HepG2 (cell line): ENCODE data around the gene ZNF17. TPM values are rescaled to one million over a fixed set of nuclear protein-coding genes. Genes with fewer than 3 reads are reported as not detected.

Source experiments
- ERF ChIP-seq: IDR thresholded peaks from 2 replicates; pipeline ENCODE4 v1.6.1; 2018; ENCODE audit warnings: missing biosample characterization, missing genetic modification reagents
- GFI1 ChIP-seq: sonication (generic); formaldehyde crosslinking; IDR thresholded peaks from 2 replicates; pipeline ENCODE4 v1.5.0; 2020; ENCODE audit warnings: missing genetic modification reagents, mild to moderate bottlenecking, borderline replicate concordance
- KLF9 ChIP-seq: IDR thresholded peaks from 2 replicates; pipeline ENCODE4 v1.6.1; 2016; ENCODE audit warnings: low read depth
- RFXANK ChIP-seq: IDR thresholded peaks from 2 replicates; pipeline ENCODE4 v1.6.1; 2016
- RORA ChIP-seq: sonication (generic); formaldehyde crosslinking; IDR thresholded peaks from 2 replicates; pipeline ENCODE4 v1.5.0; 2020; ENCODE audit warnings: mild to moderate bottlenecking, missing genetic modification reagents, moderate library complexity
- ZNF180 ChIP-seq: sonication (generic); formaldehyde crosslinking; IDR thresholded peaks from 2 replicates; pipeline ENCODE4 v1.4.0; 2020; ENCODE audit warnings: low read depth, missing genetic modification reagents, borderline replicate concordance
- ZNF446 ChIP-seq: sonication (generic); formaldehyde crosslinking; IDR thresholded peaks from 2 replicates; pipeline ENCODE4 v1.5.0; 2020; ENCODE audit warnings: mild to moderate bottlenecking, missing genetic modification reagents
- ZNF558 ChIP-seq: sonication (generic); formaldehyde crosslinking; IDR thresholded peaks from 2 replicates; pipeline ENCODE4 v1.9.0; 2022; ENCODE audit warnings: mild to moderate bottlenecking, missing genetic modification reagents, borderline replicate concordance
- ZNF562 ChIP-seq: sonication (generic); formaldehyde crosslinking; IDR thresholded peaks from 2 replicates; pipeline ENCODE4 v1.8.0; 2022; ENCODE audit warnings: missing genetic modification reagents, borderline replicate concordance
- polyA plus RNA-seq, 8 experiments: library from polyadenylated mRNA; depleted of rRNA in 3 of 8; stranded (reverse) in 7 of 8; unstranded in 1 of 8; fragments of >200 nt; fragmentation: Illumina TruSeq in 4 of 8; extraction: Trizol in 4 of 8; gene quantifications; 2 replicates each; pipeline versions ENCODE4 v1.2.1 to v1.2.3, GENCODE V29; 2011 to 2016; ENCODE audit warnings: low read depth in 4 of 8, missing spikeins in 1 of 8, mixed read lengths in 1 of 8; ENCODE audit not compliant: insufficient read depth in 1 of 8
- total RNA-seq, 5 experiments: library from RNA; depleted of rRNA; stranded (reverse); fragments of >200 nt; fragmentation: Illumina TruSeq; extraction: Trizol; gene quantifications; 2 replicates each; pipeline ENCODE4 v1.2.3, GENCODE V29; 2016; ENCODE audit warnings: low read depth in 1 of 5
- TF ChIP-seq, protein P1 (sequence below): sonication (generic); formaldehyde crosslinking; IDR thresholded peaks from 2 replicates; pipeline ENCODE4 v1.4.0; 2020; ENCODE audit warnings: mild to moderate bottlenecking, missing genetic modification reagents
- TF ChIP-seq, protein P2 (sequence below): sonication (generic); formaldehyde crosslinking; IDR thresholded peaks from 2 replicates; pipeline ENCODE4 v1.9.0; 2022; ENCODE audit warnings: low read depth, missing genetic modification reagents
- TF ChIP-seq, protein P3 (sequence below): sonication (generic); formaldehyde crosslinking; conservative IDR thresholded peaks from 2 replicates; pipeline ENCODE4 v1.8.0; 2022; ENCODE audit warnings: low read depth, missing genetic modification reagents
- TF ChIP-seq, protein P4 (sequence below): sonication (generic); formaldehyde crosslinking; IDR thresholded peaks from 2 replicates; pipeline ENCODE4 v1.9.0; 2021; ENCODE audit warnings: missing genetic modification reagents, mild to moderate bottlenecking, borderline replicate concordance

Gene ZNF17
- total and polyA plus RNA-seq, 2 of the 13 experiments (the other 11 are each of a cell fraction or from before 2014, with no cell fraction given): 3.7 to 10.1 TPM

- TF ChIP-seq, protein P1, sequence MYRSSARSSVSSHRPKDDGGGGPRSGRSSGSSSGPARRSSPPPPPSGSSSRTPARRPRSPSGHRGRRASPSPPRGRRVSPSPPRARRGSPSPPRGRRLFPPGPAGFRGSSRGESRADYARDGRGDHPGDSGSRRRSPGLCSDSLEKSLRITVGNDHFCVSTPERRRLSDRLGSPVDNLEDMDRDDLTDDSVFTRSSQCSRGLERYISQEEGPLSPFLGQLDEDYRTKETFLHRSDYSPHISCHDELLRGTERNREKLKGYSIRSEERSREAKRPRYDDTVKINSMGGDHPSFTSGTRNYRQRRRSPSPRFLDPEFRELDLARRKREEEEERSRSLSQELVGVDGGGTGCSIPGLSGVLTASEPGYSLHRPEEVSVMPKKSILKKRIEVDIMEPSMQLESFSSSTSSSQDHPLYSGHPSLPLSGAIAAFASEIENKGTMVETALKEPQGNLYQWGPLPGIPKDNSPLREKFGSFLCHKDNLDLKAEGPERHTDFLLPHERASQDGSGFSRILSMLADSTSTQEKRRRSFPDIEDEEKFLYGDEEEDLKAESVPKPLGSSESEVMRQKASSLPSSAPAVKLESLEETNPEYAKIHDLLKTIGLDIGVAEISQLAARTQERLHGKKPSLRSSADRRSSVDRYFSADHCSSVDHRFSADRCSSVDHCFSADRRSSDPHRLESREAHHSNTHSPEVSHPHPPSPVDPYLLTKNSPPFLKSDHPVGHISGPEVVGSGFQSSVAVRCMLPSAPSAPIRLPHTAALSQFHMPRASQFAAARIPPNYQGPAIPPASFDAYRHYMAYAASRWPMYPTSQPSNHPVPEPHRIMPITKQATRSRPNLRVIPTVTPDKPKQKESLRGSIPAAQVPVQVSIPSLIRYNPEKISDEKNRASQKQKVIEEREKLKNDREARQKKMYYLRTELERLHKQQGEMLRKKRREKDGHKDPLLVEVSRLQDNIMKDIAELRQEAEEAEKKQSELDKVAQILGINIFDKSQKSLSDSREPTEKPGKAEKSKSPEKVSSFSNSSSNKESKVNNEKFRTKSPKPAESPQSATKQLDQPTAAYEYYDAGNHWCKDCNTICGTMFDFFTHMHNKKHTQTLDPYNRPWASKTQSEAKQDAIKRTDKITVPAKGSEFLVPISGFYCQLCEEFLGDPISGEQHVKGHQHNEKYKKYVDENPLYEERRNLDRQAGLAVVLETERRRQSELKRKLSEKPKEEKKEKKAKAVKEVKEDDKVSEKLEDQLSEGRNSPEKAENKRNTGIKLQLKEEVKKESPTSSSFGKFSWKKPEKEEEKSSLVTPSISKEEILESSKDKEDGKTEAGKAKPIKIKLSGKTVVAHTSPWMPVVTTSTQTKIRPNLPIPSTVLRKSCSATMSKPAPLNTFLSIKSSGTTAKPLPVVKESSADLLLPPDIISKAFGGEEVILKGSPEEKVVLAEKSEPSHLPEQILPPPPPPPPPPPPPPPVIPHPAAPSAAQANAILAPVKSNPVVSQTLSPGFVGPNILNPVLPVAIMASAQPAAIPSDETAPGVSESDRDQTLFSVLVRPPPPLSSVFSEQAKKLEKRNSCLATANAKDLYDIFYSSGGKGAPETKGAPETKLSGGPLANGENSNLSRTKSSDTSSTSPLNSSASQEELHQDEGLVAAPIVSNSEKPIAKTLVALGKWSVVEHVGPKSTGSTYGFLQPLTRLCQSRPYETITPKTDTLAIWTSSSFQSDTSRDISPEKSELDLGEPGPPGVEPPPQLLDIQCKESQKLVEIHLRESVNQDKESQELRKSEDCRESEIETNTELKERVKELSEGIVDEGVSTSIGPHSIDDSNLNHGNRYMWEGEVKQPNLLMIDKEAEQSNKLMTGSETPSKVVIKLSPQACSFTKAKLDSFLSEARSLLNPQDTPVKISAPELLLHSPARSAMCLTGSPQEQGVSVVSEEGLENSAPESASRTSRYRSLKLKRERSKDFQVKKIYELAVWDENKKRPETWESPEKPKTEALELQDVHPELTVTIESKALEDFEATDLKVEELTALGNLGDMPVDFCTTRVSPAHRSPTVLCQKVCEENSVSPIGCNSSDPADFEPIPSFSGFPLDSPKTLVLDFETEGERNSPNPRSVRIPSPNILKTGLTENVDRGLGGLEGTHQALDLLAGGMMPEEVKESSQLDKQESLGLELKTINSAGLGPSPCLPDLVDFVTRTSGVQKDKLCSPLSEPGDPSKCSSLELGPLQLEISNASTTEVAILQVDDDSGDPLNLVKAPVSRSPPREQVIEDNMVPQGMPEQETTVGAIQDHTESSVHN: no peak
- TF ChIP-seq ZNF180 (CRISPR knock-in tag) (no peak), KLF9 (no peak), GFI1 (CRISPR knock-in tag) (0 out of 2 replicates have a peak, but pooled peaks have one; percentile 3), ZNF558 (CRISPR knock-in tag) (no peak), ZNF562 (CRISPR knock-in tag) (no peak), ZNF446 (no peak), RFXANK (CRISPR knock-in tag) (no peak), ERF (CRISPR knock-in tag) (peak; percentile 64; the same call in 1 of the 2 replicates), RORA (CRISPR knock-in tag) (no peak)
- TF ChIP-seq, protein P2, sequence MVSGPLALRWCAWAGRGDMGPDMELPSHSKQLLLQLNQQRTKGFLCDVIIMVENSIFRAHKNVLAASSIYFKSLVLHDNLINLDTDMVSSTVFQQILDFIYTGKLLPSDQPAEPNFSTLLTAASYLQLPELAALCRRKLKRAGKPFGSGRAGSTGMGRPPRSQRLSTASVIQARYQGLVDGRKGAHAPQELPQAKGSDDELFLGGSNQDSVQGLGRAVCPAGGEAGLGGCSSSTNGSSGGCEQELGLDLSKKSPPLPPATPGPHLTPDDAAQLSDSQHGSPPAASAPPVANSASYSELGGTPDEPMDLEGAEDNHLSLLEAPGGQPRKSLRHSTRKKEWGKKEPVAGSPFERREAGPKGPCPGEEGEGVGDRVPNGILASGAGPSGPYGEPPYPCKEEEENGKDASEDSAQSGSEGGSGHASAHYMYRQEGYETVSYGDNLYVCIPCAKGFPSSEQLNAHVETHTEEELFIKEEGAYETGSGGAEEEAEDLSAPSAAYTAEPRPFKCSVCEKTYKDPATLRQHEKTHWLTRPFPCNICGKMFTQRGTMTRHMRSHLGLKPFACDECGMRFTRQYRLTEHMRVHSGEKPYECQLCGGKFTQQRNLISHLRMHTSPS: no peak
- TF ChIP-seq, protein P3, sequence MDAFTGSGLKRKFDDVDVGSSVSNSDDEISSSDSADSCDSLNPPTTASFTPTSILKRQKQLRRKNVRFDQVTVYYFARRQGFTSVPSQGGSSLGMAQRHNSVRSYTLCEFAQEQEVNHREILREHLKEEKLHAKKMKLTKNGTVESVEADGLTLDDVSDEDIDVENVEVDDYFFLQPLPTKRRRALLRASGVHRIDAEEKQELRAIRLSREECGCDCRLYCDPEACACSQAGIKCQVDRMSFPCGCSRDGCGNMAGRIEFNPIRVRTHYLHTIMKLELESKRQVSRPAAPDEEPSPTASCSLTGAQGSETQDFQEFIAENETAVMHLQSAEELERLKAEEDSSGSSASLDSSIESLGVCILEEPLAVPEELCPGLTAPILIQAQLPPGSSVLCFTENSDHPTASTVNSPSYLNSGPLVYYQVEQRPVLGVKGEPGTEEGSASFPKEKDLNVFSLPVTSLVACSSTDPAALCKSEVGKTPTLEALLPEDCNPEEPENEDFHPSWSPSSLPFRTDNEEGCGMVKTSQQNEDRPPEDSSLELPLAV (CRISPR knock-in tag): no peak
- TF ChIP-seq, protein P4, sequence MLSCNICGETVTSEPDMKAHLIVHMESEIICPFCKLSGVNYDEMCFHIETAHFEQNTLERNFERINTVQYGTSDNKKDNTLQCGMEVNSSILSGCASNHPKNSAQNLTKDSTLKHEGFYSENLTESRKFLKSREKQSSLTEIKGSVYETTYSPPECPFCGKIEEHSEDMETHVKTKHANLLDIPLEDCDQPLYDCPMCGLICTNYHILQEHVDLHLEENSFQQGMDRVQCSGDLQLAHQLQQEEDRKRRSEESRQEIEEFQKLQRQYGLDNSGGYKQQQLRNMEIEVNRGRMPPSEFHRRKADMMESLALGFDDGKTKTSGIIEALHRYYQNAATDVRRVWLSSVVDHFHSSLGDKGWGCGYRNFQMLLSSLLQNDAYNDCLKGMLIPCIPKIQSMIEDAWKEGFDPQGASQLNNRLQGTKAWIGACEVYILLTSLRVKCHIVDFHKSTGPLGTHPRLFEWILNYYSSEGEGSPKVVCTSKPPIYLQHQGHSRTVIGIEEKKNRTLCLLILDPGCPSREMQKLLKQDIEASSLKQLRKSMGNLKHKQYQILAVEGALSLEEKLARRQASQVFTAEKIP (CRISPR knock-in tag): no peak
These were observed 47.8 kb upstream of the ZNF17 start, which contains the start of the genes TRAPPC2B and ZNF547 (continued) for GRCh38 chr19:57362997-57363687.
